HCT116 (cell line): ENCODE results near the gene TM7SF2. TPM values are rescaled to one million over a fixed set of nuclear protein-coding genes. Genes with fewer than 3 reads are reported as not detected.
A peak's percentile ranks its signal among the peaks of the same experiment; 100 is the strongest.

Experiments
- ATAC-seq: fragments of 200-7000 bp; cut with Tn5 transposase; 2 replicates; pipeline ENCODE4 v1.9.1; 2020; ENCODE audit warnings: mild to moderate bottlenecking, moderate library complexity
- BruUV-seq: library from RNA; stranded (reverse); fragments of 400-500 nt; replicated peaks from 2 replicates; lab custom pipeline; 2021; lab: Mats Ljungman, UMichigan
- CTCF ChIA-PET: fragments of 300-600 bp; sonication (Branson Sonifier 250); formaldehyde crosslinking; loops from one replicate; lab custom pipeline; 2021; ENCODE audit warnings: antibody characterized with exemption; lab: Charles Lee
- POLR2A ChIA-PET: fragments of 300-600, 350-600 bp; sonication (Branson Sonifier 250); formaldehyde crosslinking; loops from one replicate; lab custom pipeline; 2021; ENCODE audit warnings: antibody characterized with exemption; lab: Charles Lee
- RAD21 ChIA-PET, 2 experiments: fragments of 300-600 bp; sonication (Branson Sonifier 250); formaldehyde crosslinking; loops; one replicate each; lab custom pipeline; 2023; ENCODE audit warnings: low total read pairs in 2 of 2; ENCODE audit not compliant: uncharacterized antibody in 2 of 2, unreplicated experiment in 2 of 2, low non-redundant PET in 1 of 2; lab: Charles Lee
- DNase-seq: peaks from one replicate; pipeline ENCODE4 v3.0.0-alpha.2; 2010; ENCODE audit warnings: low read depth, low spot score
- H2AFZ ChIP-seq: fragments of 200-600 bp; shearing (Covaris generic), sonication (generic); 2 replicates; pipeline ENCODE4 v1.6.1; 2017; ENCODE audit warnings: low read depth, mixed run types, mixed read lengths, antibody characterized with exemption, low read length; ENCODE audit not compliant: poor library complexity, severe bottlenecking
- H3K27ac ChIP-seq: 2 replicates; pipeline ENCODE4 v1.5.1; 2012; ENCODE audit warnings: low read depth, low read length
- H3K27me3 ChIP-seq: fragments of 200-600 bp; sonication (generic); 2 replicates; pipeline ENCODE4 v1.6.1; 2016; ENCODE audit warnings: mixed run types, low read length, mixed read lengths; ENCODE audit not compliant: insufficient read depth
- H3K36me3 ChIP-seq, 2 experiments: fragments of 200-500 bp in 1 of 2; fragments of 200-600 bp in 1 of 2; sonication (Bioruptor generic) in 1 of 2; sonication (generic) in 1 of 2; 2 replicates each; pipeline versions ENCODE4 v1.5.1 to v1.6.1; 2014 to 2016; ENCODE audit warnings: low read length in 2 of 2, inconsistent platforms in 1 of 2, mixed read lengths in 1 of 2, mixed run types in 1 of 2; ENCODE audit not compliant: insufficient read depth in 2 of 2, control insufficient read depth in 1 of 2
- H3K4me1 ChIP-seq, 2 experiments: fragments of 200-600 bp in 1 of 2; sonication (generic) in 1 of 2; 2 replicates each; pipeline versions ENCODE4 v1.5.1 to v1.6.1; 2012 to 2017; ENCODE audit warnings: low read length in 2 of 2, inconsistent platforms in 1 of 2, mild to moderate bottlenecking in 1 of 2, mixed read lengths in 1 of 2, mixed run types in 1 of 2, moderate library complexity in 1 of 2; ENCODE audit not compliant: insufficient read depth in 2 of 2, control insufficient read depth in 1 of 2
- H3K4me2 ChIP-seq: fragments of 200-600 bp; sonication (generic); 2 replicates; pipeline ENCODE4 v1.6.1; 2017; ENCODE audit warnings: mixed run types, low read length, mixed read lengths
- H3K4me3 ChIP-seq, 2 experiments: fragments of 200-600 bp in 1 of 2; sonication (generic) in 1 of 2; replicated peaks in 1 of 2; 2 replicates each; pipeline ENCODE4 v1.5.1; 2011 to 2016; ENCODE audit warnings: low read length in 2 of 2, control low read depth in 1 of 2, low read depth in 1 of 2, mild to moderate bottlenecking in 1 of 2, mixed read lengths in 1 of 2, mixed run types in 1 of 2
- H3K79me2 ChIP-seq: fragments of 200-600 bp; sonication (generic); 2 replicates; pipeline ENCODE4 v1.6.1; 2017; ENCODE audit warnings: mild to moderate bottlenecking, mixed run types, low read length, moderate library complexity, mixed read lengths; ENCODE audit not compliant: insufficient read depth
- H3K9ac ChIP-seq: fragments of 200-600 bp; sonication (generic); 2 replicates; pipeline ENCODE4 v1.6.1; 2016; ENCODE audit warnings: low read length, mixed read lengths
- H3K9me2 ChIP-seq: fragments of 200-600 bp; sonication (generic), shearing (Covaris generic); 2 replicates; pipeline ENCODE4 v1.6.1; 2017; ENCODE audit warnings: mixed run types, mild to moderate bottlenecking, moderate library complexity; ENCODE audit not compliant: insufficient read depth
- H3K9me3 ChIP-seq, 2 experiments: fragments of 200-500 bp in 1 of 2; fragments of 200-600 bp in 1 of 2; sonication (Bioruptor generic) in 1 of 2; sonication (generic) in 1 of 2; 2 replicates each; pipeline ENCODE4 v1.6.1; 2014 to 2017; ENCODE audit warnings: low read length in 2 of 2, mixed read lengths in 2 of 2, inconsistent platforms in 1 of 2, low read depth in 1 of 2, mild to moderate bottlenecking in 1 of 2, mixed run types in 1 of 2, moderate library complexity in 1 of 2; ENCODE audit not compliant: control insufficient read depth in 1 of 2, insufficient read depth in 1 of 2
- H4K20me1 ChIP-seq: fragments of 200-600 bp; sonication (generic), shearing (Covaris generic); 2 replicates; pipeline ENCODE4 v1.6.1; 2017; ENCODE audit warnings: mixed run types, mild to moderate bottlenecking, moderate library complexity; ENCODE audit not compliant: insufficient read depth
- CBX3 ChIP-seq: IDR thresholded peaks from 2 replicates; pipeline ENCODE4 v1.6.1; 2012; ENCODE audit warnings: low read depth
- CEBPB ChIP-seq: IDR thresholded peaks from 2 replicates; pipeline ENCODE4 v1.6.1; 2012; ENCODE audit warnings: low read depth
- CTCF ChIP-seq, 3 experiments: fragments of 200-600 bp in 1 of 3; sonication (generic) in 1 of 3; IDR thresholded peaks in 2 of 3; conservative IDR thresholded peaks in 1 of 3; 2 replicates each; pipeline ENCODE4 v1.5.1; 2012 to 2017; ENCODE audit warnings: low read depth in 2 of 3, low read length in 2 of 3, antibody characterized with exemption in 1 of 3, borderline replicate concordance in 1 of 3, control low read depth in 1 of 3, mild to moderate bottlenecking in 1 of 3, mixed read lengths in 1 of 3, mixed run types in 1 of 3, moderate library complexity in 1 of 3; ENCODE audit not compliant: insufficient read depth in 1 of 3
- EGR1 ChIP-seq: IDR thresholded peaks from 2 replicates; pipeline ENCODE4 v1.6.1; 2012; ENCODE audit warnings: low read depth
- ELF1 ChIP-seq: IDR thresholded peaks from 2 replicates; pipeline ENCODE4 v1.6.1; 2012; ENCODE audit warnings: low read depth, borderline replicate concordance
- FOSL1 ChIP-seq: IDR thresholded peaks from 2 replicates; pipeline ENCODE4 v1.6.1; 2012; ENCODE audit warnings: low read depth
- JUND ChIP-seq: IDR thresholded peaks from 2 replicates; pipeline ENCODE4 v1.6.1; 2012
- POLR2A ChIP-seq: IDR thresholded peaks from 2 replicates; pipeline ENCODE4 v1.7.0; 2011; ENCODE audit warnings: borderline replicate concordance; ENCODE audit not compliant: insufficient read depth, insufficient read length; ENCODE audit errors: extremely low read depth
- POLR2AphosphoS5 ChIP-seq: IDR thresholded peaks from 2 replicates; pipeline ENCODE4 v1.6.1; 2011; ENCODE audit warnings: mild to moderate bottlenecking, low read depth, low read length, moderate library complexity
- RAD21 ChIP-seq: IDR thresholded peaks from 2 replicates; pipeline ENCODE4 v1.6.1; 2012; ENCODE audit warnings: low read depth, mild to moderate bottlenecking
- SIN3A ChIP-seq: IDR thresholded peaks from 2 replicates; pipeline ENCODE4 v1.6.1; 2012; ENCODE audit warnings: low read depth
- SP1 ChIP-seq: IDR thresholded peaks from 2 replicates; pipeline ENCODE4 v1.6.1; 2012; ENCODE audit warnings: low read depth
- SRF ChIP-seq: IDR thresholded peaks from 2 replicates; pipeline ENCODE4 v1.6.1; 2012; ENCODE audit warnings: low read depth
- TCF7L2 ChIP-seq: IDR thresholded peaks from 2 replicates; pipeline ENCODE4 v1.7.0; 2011; ENCODE audit warnings: borderline replicate concordance, inconsistent platforms; ENCODE audit not compliant: insufficient read depth, insufficient read length; ENCODE audit errors: extremely low read depth
- YY1 ChIP-seq: IDR thresholded peaks from 2 replicates; pipeline ENCODE4 v1.6.1; 2011; ENCODE audit warnings: low read length, low read depth, moderate library complexity, mild to moderate bottlenecking; ENCODE audit not compliant: insufficient replicate concordance; ENCODE audit errors: extremely low read depth
- ZBTB33 ChIP-seq: IDR thresholded peaks from 2 replicates; pipeline ENCODE4 v1.6.1; 2011; ENCODE audit warnings: mild to moderate bottlenecking, low read length, moderate library complexity; ENCODE audit not compliant: insufficient replicate concordance; ENCODE audit errors: extremely low read depth
- ZFX ChIP-seq: fragments of 450-650 bp; IDR thresholded peaks from 2 replicates; pipeline ENCODE4 v1.6.1; 2017
- ZNF274 ChIP-seq: fragments of 200-500 bp; sonication (Bioruptor generic); IDR thresholded peaks from 2 replicates; pipeline ENCODE4 v1.6.1; 2014; ENCODE audit warnings: mild to moderate bottlenecking, low read depth, low read length, inconsistent platforms
- intact Hi-C: fragments of 100-400 bp; cut with micrococcal nuclease; formaldehyde crosslinking; loops from 2 replicates; pipeline ENCODE4 v1.10.0; 2022
- total RNA-seq: library from RNA; stranded (reverse); gene quantifications from one replicate; pipeline ENCODE4 v1.2.1, GENCODE V29; 2021; ENCODE audit not compliant: unreplicated experiment
- TF ChIP-seq, protein P1 (sequence below): IDR thresholded peaks from 2 replicates; pipeline ENCODE4 v1.6.1; 2012
- TF ChIP-seq, protein P2 (sequence below): IDR thresholded peaks from 2 replicates; pipeline ENCODE4 v1.6.1; 2012; ENCODE audit warnings: low read depth

Gene TM7SF2
- total RNA-seq, 1 experiment from 2014 or later, result 52.9 TPM

DNA sequence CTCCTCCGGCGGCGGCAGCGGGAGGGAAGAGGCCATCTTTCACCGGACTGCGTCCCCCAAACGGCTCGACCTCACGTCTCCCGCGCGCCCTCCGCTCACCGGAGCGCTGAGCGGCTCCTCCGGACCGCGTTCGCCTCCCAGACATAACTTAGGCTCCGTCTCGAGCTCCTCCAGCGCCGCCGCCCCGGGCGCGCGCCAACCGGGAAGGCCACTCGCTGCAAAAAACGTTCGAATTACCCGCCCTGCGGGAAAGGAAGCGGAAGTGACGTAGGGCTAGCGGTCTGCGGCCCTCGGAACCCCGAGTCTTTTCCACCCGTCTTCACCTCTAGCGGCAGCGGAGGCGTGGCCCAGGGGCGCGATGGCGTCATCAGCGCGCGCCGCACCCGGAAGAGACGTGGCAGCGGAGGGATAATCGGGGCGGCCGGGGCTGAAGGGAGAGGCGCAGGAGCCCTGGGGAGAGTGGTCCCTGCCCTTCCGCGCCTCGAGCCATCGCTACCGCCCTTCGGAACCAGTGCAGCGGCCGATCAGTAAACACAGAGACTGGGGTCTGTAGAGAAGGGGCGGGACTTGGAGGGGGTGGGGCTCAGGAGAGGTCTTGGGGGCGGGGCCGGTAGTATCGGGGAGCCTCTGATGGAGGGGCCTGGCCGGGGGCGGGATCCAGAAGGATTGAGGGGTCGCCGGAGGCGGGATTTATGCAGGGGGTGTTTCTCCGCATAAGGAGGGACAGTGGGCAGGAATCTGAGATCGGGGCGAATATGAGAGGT, 27.7 kb upstream of the TM7SF2 start, which contains the start of the genes CDCA5 and ZFPL1:
Gene CDCA5 (minus strand): TSS at position 207 of the 764 bp plus-strand sequence. CDS start 62 bp downstream, at position 145.
Gene ZFPL1 (plus strand): TSS at position 389 of the 764 bp plus-strand sequence. CDS start 477 bp downstream, outside the sequence.
- no peak within 1 kb of the TSS for H2AFZ ChIP-seq
- peaks cover 7 to 22% of the 10 kb centered on the region in 2 experiments; a peak in 3 of 4 replicates for H3K4me1 ChIP-seq
- no peaks in the 10 kb centered on the region for H4K20me1 ChIP-seq
- H3K79me2 ChIP-seq, result peaks cover 50% of the 10 kb centered on the region
- no TSS peak for BruUV-seq
- H3K4me3 ChIP-seq, result peak within 1 kb of the TSS; percentile 86 to 98
- H3K27me3 ChIP-seq, result no peaks in the 10 kb centered on the region
- peak within 1 kb of the TSS; percentile 98 for H3K9ac ChIP-seq
- intact Hi-C loops, result loop anchor here (1.0 to 5.0 kb wide), 3 partner anchors 12 to 57 kb away; partner anchors contain the start of genes SAC3D1, SNX15 and VPS51
- ChIA-PET CTCF (no interaction called here), RAD21 (no interaction called here), POLR2A (no interaction called here)
- H3K36me3 ChIP-seq, result peaks cover 8 to 41% of the 10 kb centered on the region in 2 experiments; a peak in 2 of 4 replicates
- H3K27ac ChIP-seq, result peak within 1 kb of the TSS; percentile 82
- DNase-seq (peak; percentile 91), ATAC-seq (peak; percentile 85)
- no peaks in the 10 kb centered on the region for H3K9me2 ChIP-seq
- peak within 1 kb of the TSS; percentile 82 for H3K4me2 ChIP-seq
- H3K9me3 ChIP-seq, result no peaks in the 10 kb centered on the region
- peak; percentile 55; the same call in 1 of the 2 replicates for TF ChIP-seq ZFX
- TF ChIP-seq SIN3A, result peak; percentile 96
- TF ChIP-seq RAD21, result no peak
- TF ChIP-seq, protein P1, sequence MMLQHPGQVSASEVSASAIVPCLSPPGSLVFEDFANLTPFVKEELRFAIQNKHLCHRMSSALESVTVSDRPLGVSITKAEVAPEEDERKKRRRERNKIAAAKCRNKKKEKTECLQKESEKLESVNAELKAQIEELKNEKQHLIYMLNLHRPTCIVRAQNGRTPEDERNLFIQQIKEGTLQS, result no peak
- TF ChIP-seq, protein P2, sequence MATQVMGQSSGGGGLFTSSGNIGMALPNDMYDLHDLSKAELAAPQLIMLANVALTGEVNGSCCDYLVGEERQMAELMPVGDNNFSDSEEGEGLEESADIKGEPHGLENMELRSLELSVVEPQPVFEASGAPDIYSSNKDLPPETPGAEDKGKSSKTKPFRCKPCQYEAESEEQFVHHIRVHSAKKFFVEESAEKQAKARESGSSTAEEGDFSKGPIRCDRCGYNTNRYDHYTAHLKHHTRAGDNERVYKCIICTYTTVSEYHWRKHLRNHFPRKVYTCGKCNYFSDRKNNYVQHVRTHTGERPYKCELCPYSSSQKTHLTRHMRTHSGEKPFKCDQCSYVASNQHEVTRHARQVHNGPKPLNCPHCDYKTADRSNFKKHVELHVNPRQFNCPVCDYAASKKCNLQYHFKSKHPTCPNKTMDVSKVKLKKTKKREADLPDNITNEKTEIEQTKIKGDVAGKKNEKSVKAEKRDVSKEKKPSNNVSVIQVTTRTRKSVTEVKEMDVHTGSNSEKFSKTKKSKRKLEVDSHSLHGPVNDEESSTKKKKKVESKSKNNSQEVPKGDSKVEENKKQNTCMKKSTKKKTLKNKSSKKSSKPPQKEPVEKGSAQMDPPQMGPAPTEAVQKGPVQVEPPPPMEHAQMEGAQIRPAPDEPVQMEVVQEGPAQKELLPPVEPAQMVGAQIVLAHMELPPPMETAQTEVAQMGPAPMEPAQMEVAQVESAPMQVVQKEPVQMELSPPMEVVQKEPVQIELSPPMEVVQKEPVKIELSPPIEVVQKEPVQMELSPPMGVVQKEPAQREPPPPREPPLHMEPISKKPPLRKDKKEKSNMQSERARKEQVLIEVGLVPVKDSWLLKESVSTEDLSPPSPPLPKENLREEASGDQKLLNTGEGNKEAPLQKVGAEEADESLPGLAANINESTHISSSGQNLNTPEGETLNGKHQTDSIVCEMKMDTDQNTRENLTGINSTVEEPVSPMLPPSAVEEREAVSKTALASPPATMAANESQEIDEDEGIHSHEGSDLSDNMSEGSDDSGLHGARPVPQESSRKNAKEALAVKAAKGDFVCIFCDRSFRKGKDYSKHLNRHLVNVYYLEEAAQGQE, result no peak
- TF ChIP-seq ZBTB33, result peak; percentile 13
- no peak for TF ChIP-seq JUND
- no peak for TF ChIP-seq CEBPB
- peak; percentile 81 for TF ChIP-seq EGR1
- TF ChIP-seq SRF, result peak; percentile 96
- peak; percentile 49 for TF ChIP-seq POLR2A
- TF ChIP-seq ELF1, result peak; percentile 99
- peak; percentile 40 for TF ChIP-seq TCF7L2
- TF ChIP-seq SP1, result peak; percentile 96
- TF ChIP-seq CTCF (IDR thresholded peaks at IDR 0.05 in 2 of 3, conservative IDR thresholded peaks at IDR 0.05 in 1 of 3; ENCODE audit: borderline replicate concordance in 1 of 3, insufficient read depth in 1 of 3, low read depth in 2 of 3, low read length in 2 of 3), result no peak
- TF ChIP-seq ZNF274, result no peak
- TF ChIP-seq POLR2AphosphoS5, result peak; percentile 67
- peak; percentile 26 for TF ChIP-seq YY1
- no peak for TF ChIP-seq FOSL1
- peak; percentile 68 for TF ChIP-seq CBX3
